8988T (cell line): Measurements from ENCODE around the gene SCN1A.

ENCODE experiments used
- DNase-seq: peaks from one replicate; pipeline ENCODE4 v3.0.0; 2011

The SCN1A gene

DNA sequence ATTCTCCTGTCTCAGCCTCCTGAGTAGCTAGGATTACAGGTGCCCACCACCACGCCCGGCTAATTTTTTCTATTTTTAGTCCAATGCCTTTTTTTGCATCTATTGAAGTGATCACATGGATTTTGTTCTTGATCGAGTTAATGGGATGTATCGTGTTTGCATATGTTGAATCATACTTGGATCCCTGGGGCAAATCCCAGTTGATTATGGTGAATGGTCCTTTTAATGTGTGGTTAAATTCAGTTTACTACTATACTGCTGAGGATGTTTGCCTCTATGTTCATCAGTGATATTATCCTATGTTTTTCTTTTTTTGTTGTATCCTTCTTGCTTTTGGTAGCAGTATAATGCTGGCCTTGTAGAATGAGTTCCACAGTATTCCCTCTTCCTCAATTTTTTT, 166.0 kb downstream of the SCN1A start:
- no peak for DNase-seq

DNA sequence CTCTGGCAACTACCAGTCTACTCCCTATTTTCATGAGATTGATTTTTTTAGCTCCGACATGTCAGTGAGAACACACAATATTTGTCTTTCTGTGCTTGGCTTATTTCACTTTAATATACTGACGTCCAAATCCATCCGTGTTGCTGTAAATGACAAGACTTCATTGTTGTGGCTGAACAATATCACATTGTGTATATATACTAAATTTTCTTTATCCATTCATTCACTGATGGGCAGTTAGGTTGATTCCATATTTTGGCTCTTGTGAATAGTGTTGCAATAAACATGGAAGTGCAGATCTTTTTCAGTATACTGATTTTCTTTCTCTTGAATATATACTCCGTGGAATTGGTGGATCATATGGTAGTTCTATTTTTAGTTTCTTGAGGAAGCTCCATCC, 168.4 kb downstream of the SCN1A start:
- DNase-seq = no peak

DNA sequence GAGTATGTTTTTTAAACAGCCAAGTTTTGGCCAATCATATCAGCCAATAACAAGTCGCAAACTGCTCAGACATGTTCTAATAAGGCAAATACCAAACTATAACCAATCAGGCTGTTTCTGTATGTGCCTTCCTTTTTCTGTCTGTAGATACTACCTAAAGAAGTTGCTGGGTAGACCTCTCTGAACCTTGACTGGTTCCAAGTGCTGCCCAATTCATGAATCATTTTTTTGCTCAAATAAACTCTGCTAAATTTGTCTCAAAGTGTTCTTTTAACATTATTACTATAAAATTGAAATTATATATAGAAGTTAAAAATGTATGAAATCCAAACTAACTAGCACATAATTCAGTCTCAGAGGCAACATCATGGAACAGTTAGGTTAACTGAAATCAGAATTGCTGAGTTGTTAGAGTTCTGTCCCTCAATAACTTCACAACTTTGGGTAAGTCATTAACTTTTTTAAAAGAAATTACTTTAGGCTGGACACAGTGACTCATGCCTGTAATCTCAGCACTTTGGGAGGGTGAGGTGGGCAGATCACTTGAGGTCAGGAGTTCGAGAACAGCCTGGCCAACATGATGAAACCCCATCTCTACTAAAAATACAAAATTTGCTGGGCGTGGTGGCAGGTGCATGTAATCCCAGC, 169.4 kb downstream of the SCN1A start:
- no peak for DNase-seq

DNA sequence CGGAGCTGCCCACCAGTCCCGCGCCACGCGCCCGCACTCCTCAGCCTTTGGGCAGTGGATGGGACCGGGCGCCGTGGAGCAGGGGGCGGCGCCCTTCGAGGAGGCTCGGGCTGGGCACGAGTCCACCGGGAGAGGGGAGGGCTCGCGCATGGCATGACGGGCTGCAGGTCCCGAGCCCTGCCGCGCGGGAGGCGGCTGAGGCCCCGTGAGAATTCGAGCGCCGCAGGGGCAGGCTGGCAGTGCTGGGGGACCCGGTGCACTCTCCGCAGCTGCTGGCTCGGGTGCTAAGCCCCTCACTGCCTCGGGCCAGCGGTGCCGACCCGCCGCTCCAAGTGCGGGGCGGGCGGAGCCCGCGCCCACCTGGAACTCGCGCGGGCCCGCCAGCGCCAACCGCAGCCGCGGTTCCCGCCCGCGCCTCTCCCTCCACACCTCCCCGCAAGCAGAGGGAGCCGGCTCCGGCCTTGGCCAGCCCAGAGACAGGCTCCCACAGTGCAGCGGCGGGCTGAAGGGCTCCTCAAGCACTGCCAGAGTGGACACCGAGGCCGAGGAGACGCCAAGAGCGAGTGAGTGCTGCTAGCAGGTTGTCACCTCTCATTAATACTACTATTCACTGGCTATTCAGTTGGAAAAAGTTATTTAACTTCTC, 170.7 kb downstream of the SCN1A start:
- no peak for DNase-seq

DNA sequence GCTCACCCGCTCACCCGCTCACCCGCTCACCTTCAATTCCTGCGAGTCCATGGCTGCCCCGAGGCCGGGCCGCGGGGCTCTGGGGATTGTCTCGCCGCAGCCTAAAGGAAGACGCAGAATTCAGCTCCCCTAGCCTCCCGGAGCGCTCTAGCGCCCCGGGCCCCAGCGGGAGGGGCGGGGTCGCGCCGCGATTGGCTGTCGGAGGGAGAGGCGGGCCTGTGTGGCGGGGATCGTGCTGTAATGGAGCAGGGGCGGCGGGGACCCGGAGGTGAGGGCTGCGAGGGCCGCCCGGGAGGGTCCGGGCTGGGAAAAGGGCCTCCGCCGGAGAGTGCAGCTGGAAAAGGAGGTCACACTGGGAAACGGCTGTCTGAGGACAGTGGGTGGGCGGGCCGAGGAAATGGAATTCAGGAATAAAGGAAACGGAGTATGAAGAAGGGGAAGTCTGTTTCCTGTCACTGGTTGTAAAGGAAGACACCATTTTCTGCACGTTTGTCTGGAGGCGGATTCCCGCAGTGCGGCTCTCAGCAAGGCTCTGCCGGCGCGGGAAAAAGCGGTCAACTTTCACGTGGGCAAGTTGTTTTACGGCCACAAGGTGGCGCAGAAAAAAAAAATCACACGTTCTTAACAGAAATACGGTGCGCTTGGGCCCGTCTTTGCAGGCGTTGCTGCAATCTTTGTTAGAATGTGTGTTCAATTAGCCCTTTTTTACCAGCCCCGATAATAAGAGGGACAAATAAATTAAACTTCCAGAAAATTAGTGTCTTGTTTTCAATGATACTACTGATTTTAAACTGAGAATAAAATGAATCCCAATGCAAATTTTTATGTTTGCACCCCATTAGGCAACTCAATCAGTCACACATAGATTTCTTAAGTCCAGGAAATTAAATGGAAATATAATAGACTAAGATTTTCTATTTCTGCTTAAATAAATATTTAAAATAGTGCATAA, 173.9 kb downstream of the SCN1A start, which contains the start of gene TTC21B:
Gene TTC21B, minus strand, starts transcription at position 122 of the 952 bp plus-strand sequence. Its CDS starts 71 bp downstream, at position 51.
- peak; percentile 77 for DNase-seq

DNA sequence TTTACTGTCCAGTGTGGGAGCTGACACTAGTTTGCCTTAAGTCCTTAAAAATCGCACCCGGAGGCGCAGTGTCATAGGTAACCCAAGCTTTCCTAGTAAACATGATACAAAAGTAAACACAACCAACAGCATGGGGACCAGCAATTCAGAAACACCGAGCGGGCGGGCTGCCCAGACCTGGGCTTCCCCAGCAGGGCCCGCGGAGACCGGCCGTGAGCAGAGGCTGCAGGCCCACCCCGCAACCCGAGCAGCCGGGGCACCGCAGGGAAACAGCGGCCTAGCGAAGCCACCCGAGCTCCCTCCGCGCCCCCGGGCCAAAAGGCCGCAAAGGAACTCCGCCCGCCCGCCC, 174.5 kb downstream of the SCN1A start:
- no peak for DNase-seq

DNA sequence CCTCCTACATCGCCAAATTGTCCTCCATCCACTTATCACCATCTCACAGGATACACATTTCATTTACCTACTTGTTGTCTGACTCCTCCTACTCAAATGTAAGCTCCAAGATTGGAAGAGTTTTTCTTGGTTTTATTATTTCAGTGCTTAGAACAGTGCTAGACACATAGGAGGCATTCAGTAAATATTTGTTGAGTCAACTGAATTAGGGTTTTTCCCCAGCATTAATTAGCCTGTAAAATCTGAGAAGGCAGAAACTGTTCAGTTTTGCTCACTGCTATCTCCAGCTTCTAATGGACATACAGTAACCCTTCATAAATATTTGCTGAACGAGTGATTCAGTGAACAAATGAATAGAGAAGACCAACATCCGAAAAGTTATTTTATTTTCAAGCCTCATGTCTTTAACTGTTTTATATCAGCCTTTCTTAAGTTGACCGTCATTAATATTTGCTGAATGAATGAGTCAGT, 175.0 kb downstream of the SCN1A start:
- no peak for DNase-seq

DNA sequence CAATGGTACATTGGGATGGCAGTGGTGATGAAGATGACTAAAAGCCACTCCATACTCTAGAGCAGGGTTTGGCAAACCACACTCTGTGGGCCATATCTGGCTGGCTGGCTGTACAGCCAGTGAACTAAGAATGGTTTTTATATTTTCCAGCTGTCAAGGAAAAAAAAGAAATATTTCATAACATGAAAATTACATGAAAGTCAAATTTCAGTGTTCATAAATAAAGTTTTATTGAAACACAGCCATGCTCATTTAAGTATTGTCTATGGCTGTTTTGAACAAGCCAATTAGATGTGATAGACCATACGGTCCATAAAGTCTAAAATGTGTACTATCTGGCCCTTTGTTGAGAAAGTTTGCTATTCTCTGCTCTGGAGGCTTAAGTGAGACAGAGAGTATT, 175.7 kb downstream of the SCN1A start:
- no peak for DNase-seq

DNA sequence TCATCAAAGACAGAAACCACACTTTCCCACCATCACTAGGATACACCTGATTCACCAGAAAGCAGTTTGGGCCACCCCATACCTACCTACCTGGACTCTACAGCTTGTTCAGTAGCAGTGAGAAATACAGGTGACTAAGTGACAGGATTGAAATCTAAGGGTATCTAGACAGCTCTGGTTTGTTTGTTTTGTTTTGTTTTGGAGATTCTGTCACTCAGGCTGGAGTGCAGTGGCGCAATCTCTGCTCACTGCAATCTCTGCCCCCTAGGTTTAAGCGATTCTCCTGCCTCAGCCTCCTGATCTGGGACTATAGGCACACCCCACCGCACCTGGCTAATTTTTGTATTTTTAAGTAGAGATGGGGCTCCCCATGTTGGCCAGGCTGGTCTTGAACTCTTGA, 177.4 kb downstream of the SCN1A start:
- no peak for DNase-seq

DNA sequence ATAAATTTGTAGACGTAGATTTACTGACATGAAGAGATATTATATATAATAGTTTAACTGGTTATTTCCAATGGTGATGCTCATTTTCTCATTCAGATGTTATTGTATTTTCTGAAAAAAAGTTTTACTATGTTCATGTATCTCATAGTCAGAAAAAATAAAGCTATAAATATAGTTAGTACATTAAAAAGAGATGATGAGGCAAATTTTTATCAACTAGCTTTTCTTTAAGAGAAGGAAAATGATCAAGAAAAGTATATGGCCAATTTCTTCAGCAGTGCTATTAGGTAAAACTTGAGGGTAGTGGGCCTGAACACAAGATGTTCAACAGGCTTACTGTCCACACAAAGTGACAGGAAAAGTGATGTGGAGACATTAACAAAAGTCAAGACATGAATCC, 186.0 kb downstream of the SCN1A start:
- DNase-seq = no peak

DNA sequence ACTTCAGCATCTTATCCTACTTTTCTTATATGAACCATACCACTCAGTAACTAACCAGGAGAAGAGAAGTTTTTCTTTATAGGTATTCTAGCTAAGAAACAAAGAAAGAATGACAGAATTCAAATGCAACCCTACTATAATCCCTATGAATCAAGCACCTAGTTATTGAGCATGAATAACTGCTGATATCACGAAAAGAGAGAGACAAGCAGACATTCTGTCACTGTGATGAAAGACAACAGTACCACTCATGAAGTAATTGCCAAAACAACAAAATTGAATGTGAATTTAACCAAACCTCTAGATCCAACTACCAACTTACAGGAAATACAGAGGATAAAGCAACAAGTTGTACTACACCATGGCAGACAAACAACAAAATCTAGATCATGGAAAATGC, 189.6 kb downstream of the SCN1A start:
- DNase-seq = no peak
